Natural killer cell (primary cell): ENCODE measurements around the gene ISYNA1. TPM values are rescaled to one million over a fixed set of nuclear protein-coding genes. Genes with fewer than 3 reads are reported as not detected.

Experiments
- ATAC-seq, 3 donors: fragments of 150-1000 bp in 2 of 3; fragments of 200-7000 bp in 1 of 3; cut with Tn5 transposase; 1 replicate in 1 of 3; 2 replicates in 2 of 3; pipeline ENCODE4 v1.10.0; 2021; ENCODE audit warnings: mild to moderate bottlenecking in 2 of 3, moderate library complexity in 2 of 3
- DNase-seq, 2 donors: peaks; one replicate each; pipeline versions ENCODE4 v3.0.0 to v3.0.0-alpha.2; 2013 to 2021; ENCODE audit warnings: mixed read lengths in 1 of 2
- H3K27ac ChIP-seq: one replicate; pipeline ENCODE4 v1.5.1; 2013; ENCODE audit warnings: mild to moderate bottlenecking, low read length
- H3K27me3 ChIP-seq: one replicate; pipeline ENCODE4 v1.6.1; 2013; ENCODE audit warnings: low read length; ENCODE audit not compliant: control insufficient read depth, insufficient read depth
- H3K36me3 ChIP-seq: one replicate; pipeline ENCODE4 v1.6.1; 2013; ENCODE audit warnings: low read length; ENCODE audit not compliant: control insufficient read depth, insufficient read depth
- H3K4me1 ChIP-seq: one replicate; pipeline ENCODE4 v1.6.1; 2013; ENCODE audit warnings: low read length; ENCODE audit not compliant: control insufficient read depth, insufficient read depth
- H3K4me3 ChIP-seq: one replicate; pipeline ENCODE4 v1.5.1; 2013; ENCODE audit warnings: low read length
- H3K9me3 ChIP-seq: one replicate; pipeline ENCODE4 v1.6.1; 2013; ENCODE audit warnings: low read length; ENCODE audit not compliant: control insufficient read depth, insufficient read depth
- H3K27ac Mint-ChIP-seq, 2 donors: one replicate each; pipeline ENCODE4 v1.8.0; 2022; ENCODE audit warnings: mild to moderate bottlenecking in 2 of 2, mixed read lengths in 2 of 2, moderate library complexity in 1 of 2
- H3K27me3 Mint-ChIP-seq, 2 donors: one replicate each; pipeline ENCODE4 v1.8.0; 2022; ENCODE audit warnings: low read depth in 2 of 2, mixed read lengths in 2 of 2
- H3K36me3 Mint-ChIP-seq: one replicate; pipeline ENCODE4 v1.8.0; 2022; ENCODE audit warnings: mixed read lengths
- H3K4me1 Mint-ChIP-seq, 2 donors: one replicate each; pipeline ENCODE4 v1.8.0; 2022; ENCODE audit warnings: mixed read lengths in 2 of 2
- H3K4me3 Mint-ChIP-seq: one replicate; pipeline ENCODE4 v1.8.0; 2022; ENCODE audit warnings: mild to moderate bottlenecking, moderate library complexity, mixed read lengths
- H3K9me3 Mint-ChIP-seq, 2 donors: one replicate each; pipeline ENCODE4 v1.8.0; 2022; ENCODE audit warnings: mixed read lengths in 2 of 2
- WGBS: methylation state at CpG from one replicate; pipeline ENCODE4 v1.1.7; 2013; ENCODE audit warnings: missing lambda C conversion rate; ENCODE audit not compliant: insufficient coverage; 5-methylcytosine and 5-hydroxymethylcytosine counted together
- intact Hi-C: fragments of 100-400 bp; cut with micrococcal nuclease; formaldehyde crosslinking; loops from one replicate; pipeline ENCODE4 v1.14.2; 2022
- total RNA-seq, 4 donors: library from RNA; stranded (reverse); fragments of 120-200 nt in 1 of 4; gene quantifications; one replicate each; pipeline versions ENCODE4 v1.2.3 to v1.2.4, GENCODE V29; 2013 to 2022
- TF ChIP-seq, protein P1 (sequence below): fragments of 200-600 bp; IDR thresholded peaks from one replicate; pipeline ENCODE4 v1.8.0; 2022; ENCODE audit warnings: antibody characterized with exemption

Gene ISYNA1
- total RNA-seq, 3 donors from 2014 or later (not counting 1 experiment from before 2014, with no cell fraction given): 39.7 to 53.6 (median 40.1) TPM

DNA sequence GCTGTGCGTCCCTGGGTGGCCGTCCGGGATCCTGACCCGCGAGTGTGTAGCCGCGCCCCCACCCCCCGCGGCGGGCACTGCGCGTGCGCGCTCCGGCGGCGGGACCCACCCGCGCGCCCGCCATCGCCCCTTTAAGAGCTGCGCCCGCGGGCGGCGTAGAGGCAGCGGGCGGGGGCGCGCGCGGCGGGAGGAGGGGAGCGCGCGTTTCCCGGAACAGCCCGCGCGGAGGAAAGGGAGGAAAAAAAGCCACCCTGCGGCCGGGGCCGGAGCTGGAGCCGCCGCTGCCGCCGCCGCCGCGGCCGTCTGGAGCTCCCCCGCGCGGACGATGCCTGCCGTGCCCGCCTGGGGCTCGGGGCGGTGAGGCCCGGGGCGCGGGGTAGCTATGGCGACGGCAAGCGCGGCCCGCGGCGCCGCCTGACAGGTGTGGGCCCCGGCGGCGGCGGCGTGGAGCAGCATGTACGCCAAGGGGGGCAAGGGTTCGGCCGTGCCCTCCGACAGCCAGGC is 18.7 kb downstream of the ISYNA1 start, which contains the start of gene SSBP4:
Gene SSBP4, plus strand, starts transcription at position 204 of the 504 bp plus-strand sequence. Its CDS starts 251 bp downstream, at position 455.
- H3K27me3 ChIP-seq: no peaks in the 10 kb centered on the region
- Mint-ChIP-seq H3K27me3 (no peaks in the 10 kb centered on the region), H3K36me3 (no peaks in the 10 kb centered on the region), H3K27ac (peak within 1 kb of the TSS; percentile 91 to 97), H3K9me3 (no peaks in the 10 kb centered on the region), H3K4me3 (peak within 1 kb of the TSS; percentile 91), H3K4me1 (peaks cover 73 to 89% of the 10 kb centered on the region in 2 donors)
- TF ChIP-seq, protein P1, sequence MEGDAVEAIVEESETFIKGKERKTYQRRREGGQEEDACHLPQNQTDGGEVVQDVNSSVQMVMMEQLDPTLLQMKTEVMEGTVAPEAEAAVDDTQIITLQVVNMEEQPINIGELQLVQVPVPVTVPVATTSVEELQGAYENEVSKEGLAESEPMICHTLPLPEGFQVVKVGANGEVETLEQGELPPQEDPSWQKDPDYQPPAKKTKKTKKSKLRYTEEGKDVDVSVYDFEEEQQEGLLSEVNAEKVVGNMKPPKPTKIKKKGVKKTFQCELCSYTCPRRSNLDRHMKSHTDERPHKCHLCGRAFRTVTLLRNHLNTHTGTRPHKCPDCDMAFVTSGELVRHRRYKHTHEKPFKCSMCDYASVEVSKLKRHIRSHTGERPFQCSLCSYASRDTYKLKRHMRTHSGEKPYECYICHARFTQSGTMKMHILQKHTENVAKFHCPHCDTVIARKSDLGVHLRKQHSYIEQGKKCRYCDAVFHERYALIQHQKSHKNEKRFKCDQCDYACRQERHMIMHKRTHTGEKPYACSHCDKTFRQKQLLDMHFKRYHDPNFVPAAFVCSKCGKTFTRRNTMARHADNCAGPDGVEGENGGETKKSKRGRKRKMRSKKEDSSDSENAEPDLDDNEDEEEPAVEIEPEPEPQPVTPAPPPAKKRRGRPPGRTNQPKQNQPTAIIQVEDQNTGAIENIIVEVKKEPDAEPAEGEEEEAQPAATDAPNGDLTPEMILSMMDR: peak; percentile 11
- H3K27ac ChIP-seq: peak within 1 kb of the TSS; percentile 89
- peak within 1 kb of the TSS; percentile 73 for H3K4me3 ChIP-seq
- no peaks in the 10 kb centered on the region for H3K36me3 ChIP-seq
- ATAC-seq: peak; percentile 27 to 56 (median 54)
- H3K4me1 ChIP-seq: peaks cover 90% of the 10 kb centered on the region
- intact Hi-C loops: loop anchor here (5.0 kb wide), 3 partner anchors 42 to 227 kb away; partner anchors contain the start of gene MPV17L2
- WGBS: under 1% methylated on average over 80 of the region's 80 CpGs
- peak; percentile 79 to 83 for DNase-seq
- H3K9me3 ChIP-seq: no peaks in the 10 kb centered on the region

DNA sequence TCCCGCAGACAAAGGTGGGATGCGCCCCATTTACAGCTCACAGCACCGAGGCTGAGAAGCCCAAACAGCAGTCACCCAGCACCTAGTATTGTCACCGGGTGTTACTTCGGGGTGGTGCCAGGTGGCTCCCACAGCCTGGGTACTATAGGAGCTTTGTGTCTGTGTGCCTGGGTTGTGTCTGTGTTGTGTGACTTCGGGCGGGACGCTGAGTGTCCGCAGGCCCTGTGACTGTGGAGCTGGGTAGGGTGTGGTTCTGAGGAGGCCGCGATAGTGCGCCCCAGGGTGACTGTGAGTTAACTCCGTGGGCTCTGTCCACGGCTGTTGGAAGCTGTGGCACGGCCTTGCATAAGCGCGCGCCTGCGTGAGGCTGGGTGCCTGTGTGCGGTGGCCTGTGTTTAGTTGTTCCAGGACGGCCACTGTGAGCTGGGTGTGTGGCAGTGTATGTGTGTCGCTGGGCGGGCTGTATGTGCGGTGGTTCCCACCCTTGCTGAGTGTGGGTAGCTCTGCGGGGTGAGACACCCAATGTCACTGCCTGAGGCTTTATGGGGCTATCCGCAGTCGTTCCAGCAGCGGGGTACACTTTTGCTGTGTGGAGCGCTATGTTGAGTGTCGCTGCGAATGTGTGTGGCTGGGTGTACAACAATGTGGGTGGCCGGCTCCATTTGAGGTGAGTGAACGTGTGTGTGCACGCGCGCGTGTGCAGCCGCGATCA is 19.3 kb downstream of the ISYNA1 start:
- DNase-seq (peak; percentile 64 to 76), ATAC-seq (peak; percentile 27 to 45 (median 32))
- Histone ChIP-seq H3K4me3 (peak overlapping the region; percentile 30), H3K27me3 (no peaks in the 10 kb centered on the region), H3K36me3 (no peaks in the 10 kb centered on the region), H3K27ac (peak overlapping the region; percentile 89), H3K9me3 (no peaks in the 10 kb centered on the region), H3K4me1 (peaks cover 89% of the 10 kb centered on the region)
- TF ChIP-seq, protein P1: no peak
- H3K4me1 Mint-ChIP-seq: peaks cover 71 to 87% of the 10 kb centered on the region in 2 donors
- H3K9me3 Mint-ChIP-seq: no peaks in the 10 kb centered on the region
- H3K4me3 Mint-ChIP-seq: peak overlapping the region; percentile 86
- no peaks in the 10 kb centered on the region for H3K36me3 Mint-ChIP-seq
- peak overlapping the region; percentile 91 to 97 for H3K27ac Mint-ChIP-seq
- no peaks in the 10 kb centered on the region for H3K27me3 Mint-ChIP-seq
- intact Hi-C loops: loop anchor here (5.0 kb wide), 3 partner anchors 41 to 226 kb away; partner anchors contain the start of gene MPV17L2
- whole genome bisulfite sequencing: 11% methylated on average over 39 of the region's 39 CpGs

DNA sequence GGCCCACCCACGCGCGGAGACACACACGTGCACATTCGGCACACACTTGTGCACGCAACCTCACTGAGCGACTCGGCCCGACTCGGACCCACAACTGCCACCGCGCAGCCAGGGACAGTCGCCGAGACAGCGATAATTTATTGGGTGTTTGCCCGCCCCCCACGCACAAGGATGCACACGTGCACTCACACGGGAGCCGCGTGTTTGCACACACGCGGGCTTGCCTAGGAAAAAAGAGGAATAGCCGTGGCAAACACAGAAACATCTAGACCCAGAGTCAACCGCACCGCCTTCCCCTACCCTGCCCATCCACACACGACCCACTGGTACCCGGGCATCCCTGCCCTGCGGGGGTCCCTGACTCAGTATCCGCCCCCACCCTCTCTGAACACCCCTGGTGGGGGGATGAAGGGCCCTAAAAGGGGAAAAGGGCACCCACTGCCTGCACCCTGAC is 19.9 kb downstream of the ISYNA1 start:
- Mint-ChIP-seq H3K4me1 (peaks cover 66 to 82% of the 10 kb centered on the region in 2 donors), H3K27me3 (no peaks in the 10 kb centered on the region), H3K36me3 (no peaks in the 10 kb centered on the region), H3K4me3 (peak overlapping the region; percentile 86), H3K27ac (peak overlapping the region; percentile 91 to 97), H3K9me3 (no peaks in the 10 kb centered on the region)
- WGBS: 6% methylated on average over 28 of the region's 30 CpGs
- peak overlapping the region; percentile 30 for H3K4me3 ChIP-seq
- ATAC-seq (no peak), DNase-seq (peak in 1 of 2 donors; percentile 57)
- no peaks in the 10 kb centered on the region for H3K9me3 ChIP-seq
- TF ChIP-seq, protein P1: no peak
- no peaks in the 10 kb centered on the region for H3K27me3 ChIP-seq
- intact Hi-C loops: loop anchor here (5.0 kb wide), 3 partner anchors 41 to 226 kb away; partner anchors contain the start of gene MPV17L2
- peaks cover 83% of the 10 kb centered on the region for H3K4me1 ChIP-seq
- H3K27ac ChIP-seq: peak overlapping the region; percentile 89
- no peaks in the 10 kb centered on the region for H3K36me3 ChIP-seq
